B cell (primary cell): ENCODE measurements around the gene TDRD12.

Source experiments
- EZH2 ChIP-seq: IDR thresholded peaks from 2 replicates; pipeline ENCODE4 v1.6.1; 2012; ENCODE audit warnings: borderline replicate concordance, low read depth, mild to moderate bottlenecking, moderate library complexity, low read length; ENCODE audit not compliant: insufficient read depth, poor library complexity, severe bottlenecking
- TF ChIP-seq, protein P1 (sequence below): fragments of 200-600 bp; IDR thresholded peaks from one replicate; pipeline ENCODE4 v1.8.0; 2022; ENCODE audit warnings: antibody characterized with exemption, mild to moderate bottlenecking

DNA sequence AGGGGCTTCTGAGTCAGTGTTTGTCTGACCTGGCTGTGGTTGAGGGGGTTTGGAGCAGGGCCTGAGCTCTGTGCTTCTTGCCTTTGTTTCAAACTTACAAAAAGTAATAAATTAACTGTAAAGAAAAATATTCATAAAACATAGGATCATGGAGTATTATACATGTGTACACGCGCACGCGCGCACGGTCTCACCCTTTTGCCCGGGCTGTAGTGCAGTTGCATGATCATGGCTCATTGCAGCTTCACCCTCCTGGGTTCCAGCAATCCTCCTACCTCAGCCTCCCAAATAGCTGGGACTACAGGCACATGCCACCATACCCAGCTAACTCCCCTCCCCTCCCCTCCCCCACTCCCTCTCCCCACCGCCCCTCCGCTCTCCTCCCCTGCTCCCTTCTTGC, 23.5 kb downstream of the TDRD12 start:
- TF ChIP-seq, protein P1, sequence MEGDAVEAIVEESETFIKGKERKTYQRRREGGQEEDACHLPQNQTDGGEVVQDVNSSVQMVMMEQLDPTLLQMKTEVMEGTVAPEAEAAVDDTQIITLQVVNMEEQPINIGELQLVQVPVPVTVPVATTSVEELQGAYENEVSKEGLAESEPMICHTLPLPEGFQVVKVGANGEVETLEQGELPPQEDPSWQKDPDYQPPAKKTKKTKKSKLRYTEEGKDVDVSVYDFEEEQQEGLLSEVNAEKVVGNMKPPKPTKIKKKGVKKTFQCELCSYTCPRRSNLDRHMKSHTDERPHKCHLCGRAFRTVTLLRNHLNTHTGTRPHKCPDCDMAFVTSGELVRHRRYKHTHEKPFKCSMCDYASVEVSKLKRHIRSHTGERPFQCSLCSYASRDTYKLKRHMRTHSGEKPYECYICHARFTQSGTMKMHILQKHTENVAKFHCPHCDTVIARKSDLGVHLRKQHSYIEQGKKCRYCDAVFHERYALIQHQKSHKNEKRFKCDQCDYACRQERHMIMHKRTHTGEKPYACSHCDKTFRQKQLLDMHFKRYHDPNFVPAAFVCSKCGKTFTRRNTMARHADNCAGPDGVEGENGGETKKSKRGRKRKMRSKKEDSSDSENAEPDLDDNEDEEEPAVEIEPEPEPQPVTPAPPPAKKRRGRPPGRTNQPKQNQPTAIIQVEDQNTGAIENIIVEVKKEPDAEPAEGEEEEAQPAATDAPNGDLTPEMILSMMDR = no peak
- TF ChIP-seq EZH2 = no peak
